A549 (cell line): Measurements from ENCODE around the gene ALDH1L1. TPM values are rescaled to one million over a fixed set of nuclear protein-coding genes. Genes with fewer than 3 reads are reported as not detected.

ENCODE experiments used
- ATAC-seq, 2 experiments: fragments of 200-7000 bp in 1 of 2; fragments of >200 bp in 1 of 2; cut with Nextera tagmentation in 1 of 2; cut with Tn5 transposase in 1 of 2; 3 replicates each; pipeline versions ENCODE4 v1.8.0 to v1.9.1; 2018 to 2020; ENCODE audit warnings: mild to moderate bottlenecking in 1 of 2, moderate library complexity in 1 of 2
- CTCF ChIA-PET: fragments of 300-600 bp; sonication (Branson Sonifier 250); formaldehyde crosslinking; extraction: SDS; loops from one replicate; lab custom pipeline; 2021; ENCODE audit warnings: antibody characterized with exemption, inconsistent platforms; lab: Yijun Ruan, JAX
- POLR2A ChIA-PET: fragments of 350-600 bp; formaldehyde crosslinking; extraction: SDS; loops from one replicate; lab custom pipeline; 2021; ENCODE audit warnings: antibody characterized with exemption, inconsistent platforms; lab: Yijun Ruan, JAX
- DNase-seq, 2 experiments: peaks; one replicate each; pipeline versions ENCODE4 v3.0.0 to v3.0.0-alpha.2; 2011 to 2016; ENCODE audit warnings: low read depth in 1 of 2, low spot score in 1 of 2
- FAIRE-seq: peaks from 2 replicates; lab custom pipeline; 2011; peaks lifted over from hg19 to GRCh38; lab: Jason Lieb, UNC
- H3K27ac ChIP-seq, 2 experiments: fragments of >200 bp; sonication (Bioruptor Twin); formaldehyde crosslinking; 3 replicates each; pipeline ENCODE4 v1.5.1; 2016 to 2017
- H3K4me1 ChIP-seq: fragments of >200 bp; sonication (Bioruptor Twin); formaldehyde crosslinking; 3 replicates; pipeline ENCODE4 v1.6.1; 2016
- H3K4me2 ChIP-seq: fragments of >200 bp; sonication (Bioruptor Twin); formaldehyde crosslinking; 3 replicates; pipeline ENCODE4 v1.6.1; 2016
- H3K4me3 ChIP-seq: fragments of >200 bp; sonication (Bioruptor Twin); formaldehyde crosslinking; 3 replicates; pipeline ENCODE4 v1.5.1; 2016
- H3K9me3 ChIP-seq: fragments of >200 bp; sonication (Bioruptor Twin); formaldehyde crosslinking; 3 replicates; pipeline ENCODE4 v1.6.1; 2016
- CBX2 ChIP-seq: fragments of 200-600 bp; sonication (generic); IDR thresholded peaks from 2 replicates; pipeline ENCODE4 v1.6.1; 2016; ENCODE audit warnings: low read depth, mild to moderate bottlenecking, borderline replicate concordance
- CBX8 ChIP-seq: fragments of 200-600 bp; sonication (generic); IDR thresholded peaks from 2 replicates; pipeline ENCODE4 v1.6.1; 2016
- CHD4 ChIP-seq: fragments of 200-600 bp; sonication (generic); IDR thresholded peaks from 2 replicates; pipeline ENCODE4 v1.6.1; 2016; ENCODE audit warnings: antibody characterized with exemption, mild to moderate bottlenecking, borderline replicate concordance
- EHF ChIP-seq: fragments of 250-450 bp; sonication (Bioruptor Pico); IDR thresholded peaks from 2 replicates; pipeline ENCODE4 v1.5.0; 2020; ENCODE audit warnings: mild to moderate bottlenecking
- FOSL2 ChIP-seq, 2 experiments: fragments of 450-650 bp in 1 of 2; fragments of >200 bp in 1 of 2; sonication (Bioruptor Twin) in 1 of 2; formaldehyde crosslinking; IDR thresholded peaks; 2 replicates each; pipeline versions ENCODE4 v1.5.0 to v1.6.1; 2016 to 2020; ENCODE audit warnings: mild to moderate bottlenecking in 1 of 2, moderate library complexity in 1 of 2
- GATA3 ChIP-seq: IDR thresholded peaks from 2 replicates; pipeline ENCODE4 v1.6.1; 2012; ENCODE audit warnings: borderline replicate concordance
- HOXA7 ChIP-seq: fragments of 250-450 bp; sonication (Bioruptor Pico); IDR thresholded peaks from 2 replicates; pipeline ENCODE4 v1.5.0; 2020; ENCODE audit warnings: mild to moderate bottlenecking, moderate library complexity
- HOXB5 ChIP-seq: fragments of 250-450 bp; sonication (Bioruptor Pico); IDR thresholded peaks from 2 replicates; pipeline ENCODE4 v1.5.0; 2020; ENCODE audit warnings: mild to moderate bottlenecking, moderate library complexity
- JUNB ChIP-seq: fragments of >200 bp; sonication (Bioruptor Twin); formaldehyde crosslinking; IDR thresholded peaks from 2 replicates; pipeline ENCODE4 v1.6.1; 2016
- KDM1A ChIP-seq: fragments of 200-600 bp; sonication (generic); IDR thresholded peaks from 2 replicates; pipeline ENCODE4 v1.6.1; 2016; ENCODE audit warnings: low read depth, mild to moderate bottlenecking
- MYC ChIP-seq: IDR thresholded peaks from 2 replicates; pipeline ENCODE4 v1.6.1; 2012; ENCODE audit warnings: mild to moderate bottlenecking, inconsistent platforms, low read length, improper control_type of control experiment, borderline replicate concordance
- NFE2L2 ChIP-seq: fragments of 150-350 bp; conservative IDR thresholded peaks from 2 replicates; pipeline ENCODE4 v1.6.1; 2014; ENCODE audit warnings: low read length
- NPAS2 ChIP-seq: fragments of 250-450 bp; sonication (Bioruptor Pico); IDR thresholded peaks from 2 replicates; pipeline ENCODE4 v1.8.0; 2022; ENCODE audit warnings: mild to moderate bottlenecking, moderate library complexity, borderline replicate concordance
- NR3C1 ChIP-seq: fragments of >200 bp; sonication (Bioruptor Twin); formaldehyde crosslinking; IDR thresholded peaks from 3 replicates; pipeline ENCODE4 v1.6.1; 2017
- POLR2AphosphoS2 ChIP-seq: conservative IDR thresholded peaks from 2 replicates; pipeline ENCODE4 v1.6.1; 2012; ENCODE audit warnings: low read length, improper control_type of control experiment, inconsistent platforms
- RARB ChIP-seq: fragments of 250-450 bp; sonication (Bioruptor Pico); IDR thresholded peaks from 2 replicates; pipeline ENCODE4 v1.8.0; 2021; ENCODE audit warnings: mild to moderate bottlenecking, moderate library complexity
- RFX5 ChIP-seq: fragments of 450-650 bp; IDR thresholded peaks from 2 replicates; pipeline ENCODE4 v1.7.1; 2014; ENCODE audit warnings: antibody characterized with exemption, mild to moderate bottlenecking, moderate library complexity
- RNF2 ChIP-seq: fragments of 200-600 bp; sonication (generic); IDR thresholded peaks from 2 replicates; pipeline ENCODE4 v1.6.1; 2016; ENCODE audit warnings: low read depth, mild to moderate bottlenecking, antibody characterized with exemption, moderate library complexity, borderline replicate concordance
- TFCP2L1 ChIP-seq: fragments of 250-450 bp; sonication (Bioruptor Pico); IDR thresholded peaks from 2 replicates; pipeline ENCODE4 v1.5.0; 2021; ENCODE audit warnings: mild to moderate bottlenecking
- TP53 ChIP-seq: fragments of 250-450 bp; sonication (Bioruptor Pico); IDR thresholded peaks from 2 replicates; pipeline ENCODE4 v1.5.0; 2021; ENCODE audit warnings: mild to moderate bottlenecking, moderate library complexity
- ZC3H11A ChIP-seq: fragments of 450-650 bp; IDR thresholded peaks from 2 replicates; pipeline ENCODE4 v1.6.1; 2014; ENCODE audit warnings: antibody characterized with exemption, mild to moderate bottlenecking
- WGBS: methylation state at CpG from one replicate; pipeline ENCODE4 v1.1.6; 2017; ENCODE audit errors: missing lambda C conversion rate; 5-methylcytosine and 5-hydroxymethylcytosine counted together
- polyA plus RNA-seq, 4 experiments: library from polyadenylated mRNA; depleted of rRNA in 3 of 4; stranded (reverse); fragments of >200 nt; fragmentation: RNase III in 1 of 4; extraction: RNeasy Plus Mini Kit Qiagen cat#74134 plus additional on column Dnase treatment in 1 of 4; gene quantifications; 2 replicates in 3 of 4; 3 replicates in 1 of 4; pipeline ENCODE4 v1.2.3, GENCODE V29; 2011 to 2017
- TF ChIP-seq, protein P1 (sequence below): IDR thresholded peaks from 2 replicates; pipeline ENCODE4 v1.6.1; 2012
- TF ChIP-seq, protein P2 (sequence below): fragments of 200-600 bp; sonication (generic); IDR thresholded peaks from 2 replicates; pipeline ENCODE4 v1.6.1; 2016; ENCODE audit warnings: antibody characterized with exemption, mild to moderate bottlenecking, moderate library complexity
- TF ChIP-seq, protein P3 (sequence below): IDR thresholded peaks from 2 replicates; pipeline ENCODE4 v1.6.1; 2012; ENCODE audit warnings: low read depth, borderline replicate concordance
- TF ChIP-seq, protein P4 (sequence below): fragments of 150-350 bp; IDR thresholded peaks from 2 replicates; pipeline ENCODE4 v1.6.1; 2014; ENCODE audit warnings: low read depth, mild to moderate bottlenecking, low read length

ALDH1L1 gene
- polyA plus RNA-seq, 2 of the 4 experiments (the other 2 are of a cell fraction) = 0.14 to 0.18 TPM

DNA sequence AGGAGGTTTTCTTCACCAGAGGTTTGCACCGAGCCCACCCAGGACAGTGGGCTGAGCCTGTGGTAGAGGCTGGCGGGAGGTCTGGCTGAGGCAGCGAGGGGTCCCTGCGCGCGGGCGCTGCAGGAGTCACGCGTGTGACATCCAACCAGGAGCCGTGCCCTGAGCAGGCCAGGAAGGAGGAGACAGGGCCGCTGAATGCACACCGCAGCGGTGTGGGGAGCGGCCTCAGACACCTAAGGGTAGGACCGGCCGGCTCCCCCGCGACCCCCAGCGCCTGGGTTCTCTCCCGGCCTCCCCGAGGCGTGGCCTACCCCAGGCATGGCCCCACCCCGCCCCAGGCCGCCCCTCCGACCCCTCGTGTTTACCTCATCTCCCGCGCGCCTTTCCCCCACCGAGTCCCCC, 96.9 kb downstream of the ALDH1L1 start (continued):
- TF ChIP-seq NPAS2 (CRISPR knock-in tag) (no peak), EHF (CRISPR knock-in tag) (no peak), POLR2AphosphoS2 (no peak), RFX5 (no peak)
- TF ChIP-seq, protein P1, sequence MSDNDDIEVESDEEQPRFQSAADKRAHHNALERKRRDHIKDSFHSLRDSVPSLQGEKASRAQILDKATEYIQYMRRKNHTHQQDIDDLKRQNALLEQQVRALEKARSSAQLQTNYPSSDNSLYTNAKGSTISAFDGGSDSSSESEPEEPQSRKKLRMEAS = no peak

DNA sequence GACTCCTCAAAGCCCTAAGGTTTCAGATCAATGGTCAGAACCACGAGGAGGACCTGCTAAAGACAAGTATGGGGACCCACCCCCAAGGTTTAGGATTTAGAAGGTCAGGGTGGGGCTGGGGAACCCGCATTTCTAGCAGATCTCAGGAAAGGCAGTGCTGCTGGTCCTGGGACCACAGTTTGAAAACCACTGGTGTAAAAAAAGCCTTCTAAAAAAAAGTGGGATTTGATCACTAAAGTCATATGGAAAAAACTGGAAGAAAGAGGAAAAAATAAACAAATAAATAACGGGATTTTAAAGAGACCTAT, 97.3 kb downstream of the ALDH1L1 start:
- Histone ChIP-seq H3K4me2 (peak overlapping the region; percentile 97), H3K27ac (peak overlapping the region; percentile 86 to 99), H3K9me3 (0 out of 3 replicates have a peak, but pooled peaks cover 3% of the 10 kb centered on the region), H3K4me1 (peaks cover 13% of the 10 kb centered on the region), H3K4me3 (peak overlapping the region; percentile 87)
- WGBS = 33% methylated on average over 3 of the region's 3 CpGs
- FAIRE-seq = no peak
- no peak for TF ChIP-seq CHD4
- TF ChIP-seq, protein P2, sequence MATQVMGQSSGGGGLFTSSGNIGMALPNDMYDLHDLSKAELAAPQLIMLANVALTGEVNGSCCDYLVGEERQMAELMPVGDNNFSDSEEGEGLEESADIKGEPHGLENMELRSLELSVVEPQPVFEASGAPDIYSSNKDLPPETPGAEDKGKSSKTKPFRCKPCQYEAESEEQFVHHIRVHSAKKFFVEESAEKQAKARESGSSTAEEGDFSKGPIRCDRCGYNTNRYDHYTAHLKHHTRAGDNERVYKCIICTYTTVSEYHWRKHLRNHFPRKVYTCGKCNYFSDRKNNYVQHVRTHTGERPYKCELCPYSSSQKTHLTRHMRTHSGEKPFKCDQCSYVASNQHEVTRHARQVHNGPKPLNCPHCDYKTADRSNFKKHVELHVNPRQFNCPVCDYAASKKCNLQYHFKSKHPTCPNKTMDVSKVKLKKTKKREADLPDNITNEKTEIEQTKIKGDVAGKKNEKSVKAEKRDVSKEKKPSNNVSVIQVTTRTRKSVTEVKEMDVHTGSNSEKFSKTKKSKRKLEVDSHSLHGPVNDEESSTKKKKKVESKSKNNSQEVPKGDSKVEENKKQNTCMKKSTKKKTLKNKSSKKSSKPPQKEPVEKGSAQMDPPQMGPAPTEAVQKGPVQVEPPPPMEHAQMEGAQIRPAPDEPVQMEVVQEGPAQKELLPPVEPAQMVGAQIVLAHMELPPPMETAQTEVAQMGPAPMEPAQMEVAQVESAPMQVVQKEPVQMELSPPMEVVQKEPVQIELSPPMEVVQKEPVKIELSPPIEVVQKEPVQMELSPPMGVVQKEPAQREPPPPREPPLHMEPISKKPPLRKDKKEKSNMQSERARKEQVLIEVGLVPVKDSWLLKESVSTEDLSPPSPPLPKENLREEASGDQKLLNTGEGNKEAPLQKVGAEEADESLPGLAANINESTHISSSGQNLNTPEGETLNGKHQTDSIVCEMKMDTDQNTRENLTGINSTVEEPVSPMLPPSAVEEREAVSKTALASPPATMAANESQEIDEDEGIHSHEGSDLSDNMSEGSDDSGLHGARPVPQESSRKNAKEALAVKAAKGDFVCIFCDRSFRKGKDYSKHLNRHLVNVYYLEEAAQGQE = no peak
- no peak for TF ChIP-seq RARB (CRISPR knock-in tag)
- TF ChIP-seq POLR2AphosphoS2 = no peak
- no peak for TF ChIP-seq JUNB
- TF ChIP-seq NR3C1 = no peak
- no peak for TF ChIP-seq ZC3H11A
- TF ChIP-seq HOXA7 (CRISPR knock-in tag) = no peak
- TF ChIP-seq CBX2 = no peak
- TF ChIP-seq MYC = no peak
- TF ChIP-seq, protein P3, sequence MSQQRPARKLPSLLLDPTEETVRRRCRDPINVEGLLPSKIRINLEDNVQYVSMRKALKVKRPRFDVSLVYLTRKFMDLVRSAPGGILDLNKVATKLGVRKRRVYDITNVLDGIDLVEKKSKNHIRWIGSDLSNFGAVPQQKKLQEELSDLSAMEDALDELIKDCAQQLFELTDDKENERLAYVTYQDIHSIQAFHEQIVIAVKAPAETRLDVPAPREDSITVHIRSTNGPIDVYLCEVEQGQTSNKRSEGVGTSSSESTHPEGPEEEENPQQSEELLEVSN = no peak
- TF ChIP-seq TFCP2L1 (CRISPR knock-in tag) = no peak
- TF ChIP-seq, protein P4, sequence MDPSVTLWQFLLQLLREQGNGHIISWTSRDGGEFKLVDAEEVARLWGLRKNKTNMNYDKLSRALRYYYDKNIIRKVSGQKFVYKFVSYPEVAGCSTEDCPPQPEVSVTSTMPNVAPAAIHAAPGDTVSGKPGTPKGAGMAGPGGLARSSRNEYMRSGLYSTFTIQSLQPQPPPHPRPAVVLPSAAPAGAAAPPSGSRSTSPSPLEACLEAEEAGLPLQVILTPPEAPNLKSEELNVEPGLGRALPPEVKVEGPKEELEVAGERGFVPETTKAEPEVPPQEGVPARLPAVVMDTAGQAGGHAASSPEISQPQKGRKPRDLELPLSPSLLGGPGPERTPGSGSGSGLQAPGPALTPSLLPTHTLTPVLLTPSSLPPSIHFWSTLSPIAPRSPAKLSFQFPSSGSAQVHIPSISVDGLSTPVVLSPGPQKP = no peak
- TF ChIP-seq CBX8 = no peak
- DNase-seq = peak in 1 of 2 experiments; percentile 7
- no peak for ATAC-seq
- ChIA-PET POLR2A (no interaction called here), CTCF (no interaction called here)

DNA sequence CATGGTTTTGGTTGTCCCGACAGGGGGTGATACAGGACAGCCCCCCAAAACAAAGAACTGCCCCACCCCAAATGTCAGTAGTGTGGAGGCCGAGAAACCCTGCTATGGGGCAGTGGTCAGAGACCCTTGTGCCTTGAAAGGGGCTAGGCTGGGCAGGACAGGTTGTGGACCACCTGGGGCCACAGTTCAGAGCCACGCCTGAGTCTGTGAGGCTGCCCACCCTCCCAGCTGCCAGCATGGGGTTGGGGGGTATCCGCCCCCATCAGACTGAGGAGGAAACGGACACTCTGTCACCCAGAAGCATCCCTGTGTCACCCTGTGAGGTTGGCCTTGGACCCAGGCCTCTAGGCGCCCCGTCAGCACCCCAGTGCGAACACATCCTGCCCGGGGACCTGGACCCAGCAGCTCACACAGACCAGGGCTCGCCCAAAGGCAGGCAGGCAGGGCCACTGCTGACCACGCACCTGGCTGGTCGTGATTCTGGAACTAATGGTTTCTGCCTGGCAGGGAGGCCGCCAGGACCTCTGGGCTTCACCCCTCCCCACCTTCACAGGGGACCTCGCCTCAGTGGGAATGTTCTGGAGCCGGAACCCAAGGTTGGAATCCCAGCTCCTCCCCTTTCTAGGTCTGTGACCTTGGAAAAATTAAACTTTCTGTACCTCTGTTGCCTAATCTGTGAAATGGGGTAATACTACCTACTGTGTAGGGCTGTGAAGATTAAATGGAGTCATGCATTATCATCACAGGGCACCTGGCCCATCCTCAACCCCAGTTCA, 97.8 kb downstream of the ALDH1L1 start:
- H3K4me1 ChIP-seq = peaks cover 13% of the 10 kb centered on the region
- peak overlapping the region; percentile 87 for H3K4me3 ChIP-seq
- POLR2A ChIA-PET = no interaction called here
- H3K27ac ChIP-seq = peak overlapping the region; percentile 86 to 99; a peak in 4 of 6 replicates
- FAIRE-seq (no peak), ATAC-seq (no peak), DNase-seq (no peak)
- CTCF ChIA-PET = no interaction called here
- H3K9me3 ChIP-seq = 0 out of 3 replicates have a peak, but pooled peaks cover 3% of the 10 kb centered on the region
- WGBS = 90% methylated on average over 1 of the region's 15 CpGs
- H3K4me2 ChIP-seq = peak overlapping the region; percentile 97
- TF ChIP-seq NFE2L2 (no peak), KDM1A (0 out of 2 replicates have a peak, but pooled peaks have one; percentile 54), HOXB5 (CRISPR knock-in tag) (no peak), GATA3 (no peak), TP53 (no peak), RNF2 (no peak), FOSL2 (IDR thresholded peaks at IDR 0.05) (no peak), FOSL2 (CRISPR knock-in tag; IDR thresholded peaks at IDR 0.05) (no peak)
